HepG2 (cell line): ENCODE data around the gene PRXL2B.

ENCODE experiments used
- CTCF ChIP-seq: sonication (generic); formaldehyde crosslinking; IDR thresholded peaks from 2 replicates; pipeline ENCODE4 v1.5.0; 2020; ENCODE audit warnings: mild to moderate bottlenecking, missing genetic modification reagents, moderate library complexity
- KAT7 ChIP-seq: IDR thresholded peaks from 2 replicates; pipeline ENCODE4 v1.6.1; 2018; ENCODE audit warnings: borderline replicate concordance, missing compliant biosample characterization
- MLLT10 ChIP-seq: sonication (generic); formaldehyde crosslinking; IDR thresholded peaks from 2 replicates; pipeline ENCODE4 v1.4.0; 2020; ENCODE audit warnings: missing genetic modification reagents
- NCOA5 ChIP-seq: sonication (generic); formaldehyde crosslinking; IDR thresholded peaks from 2 replicates; pipeline ENCODE4 v1.4.0; 2020; ENCODE audit warnings: missing genetic modification reagents
- SMAD3 ChIP-seq: sonication (generic); formaldehyde crosslinking; IDR thresholded peaks from 2 replicates; pipeline ENCODE4 v1.4.0; 2020; ENCODE audit warnings: missing genetic modification reagents
- SP1 ChIP-seq, 2 experiments: fragments of 450-650 bp in 1 of 2; sonication (generic) in 1 of 2; formaldehyde crosslinking in 1 of 2; IDR thresholded peaks; 2 replicates each; pipeline versions ENCODE4 v1.4.0 to v1.6.1; 2016 to 2020; ENCODE audit warnings: missing genetic modification reagents in 1 of 2
- TMF1 ChIP-seq: sonication (generic); formaldehyde crosslinking; IDR thresholded peaks from 2 replicates; pipeline ENCODE4 v1.8.1; 2022; ENCODE audit warnings: low read depth, missing genetic modification reagents
- ZNF10 ChIP-seq: sonication (generic); formaldehyde crosslinking; IDR thresholded peaks from 2 replicates; pipeline ENCODE4 v1.4.0; 2020; ENCODE audit warnings: mild to moderate bottlenecking, low read depth, missing genetic modification reagents, borderline replicate concordance
- ZSCAN5A ChIP-seq: sonication (generic); formaldehyde crosslinking; IDR thresholded peaks from 2 replicates; pipeline ENCODE4 v1.8.0; 2022; ENCODE audit warnings: mild to moderate bottlenecking, missing genetic modification reagents, borderline replicate concordance

- TF ChIP-seq TMF1, result no peak
- no peak for TF ChIP-seq ZSCAN5A (CRISPR knock-in tag)
- no peak for TF ChIP-seq CTCF
- TF ChIP-seq NCOA5, result no peak
- no peak for TF ChIP-seq KAT7 (CRISPR knock-in tag)
- no peak for TF ChIP-seq MLLT10
- TF ChIP-seq SMAD3 (CRISPR knock-in tag), result no peak
- no peak for TF ChIP-seq ZNF10 (CRISPR knock-in tag)
- TF ChIP-seq SP1 (IDR thresholded peaks at IDR 0.05), result no peak
- no peak for TF ChIP-seq SP1 (CRISPR knock-in tag; IDR thresholded peaks at IDR 0.05)
Observed at GRCh38 chr1:2561446-2561845, 25.1 kb upstream of the PRXL2B start.
